ENCODE data around the gene SRSF12.

SRSF12 gene

GRCh38 chr6:89116702-89117101, 1.2 kb downstream of the SRSF12 start:
- Histone ChIP-seq H3F3A (ENCODE audit: insufficient read depth) (no peaks in the 10 kb centered on the region), H3K9ac (ENCODE audit: low read length) (no peak overlapping the region), H3K4me3 (ENCODE audit: insufficient read depth, low read length, poor library complexity, severe bottlenecking) (no peak overlapping the region), H3K36me3 (ENCODE audit: low read length) (no peaks in the 10 kb centered on the region), H3K9me3 (ENCODE audit: insufficient read depth, low read length) (no peaks in the 10 kb centered on the region), H2AFZ (ENCODE audit: low read depth, low read length, severe bottlenecking) (peak overlapping the region; percentile 73), H4K20me1 (ENCODE audit: low read depth, low read length) (no peaks in the 10 kb centered on the region), H3K9me2 (replicated peaks; ENCODE audit: insufficient read depth, low read length) (no peaks in the 10 kb centered on the region), H3K27me3 (ENCODE audit: low read length) (no peaks in the 10 kb centered on the region), H3K4me2 (ENCODE audit: low read depth, low read length, poor library complexity, severe bottlenecking) (peak overlapping the region; percentile 59), H3K79me2 (ENCODE audit: insufficient read depth, low read length) (no peaks in the 10 kb centered on the region), H3K27ac (ENCODE audit: low read depth, low read length) (no peak overlapping the region)
- TF ChIP-seq EZH2phosphoT487 (conservative IDR thresholded peaks at IDR 0.05; ENCODE audit: low read length) (no peak), CTCF (IDR thresholded peaks at IDR 0.05; ENCODE audit: insufficient read depth, low read length, poor library complexity, severe bottlenecking) (no peak)

- Histone ChIP-seq H3F3A (ENCODE audit: insufficient read depth) (no peaks in the 10 kb centered on the region), H4K20me1 (ENCODE audit: low read depth, low read length) (no peaks in the 10 kb centered on the region), H3K27ac (ENCODE audit: low read depth, low read length) (no peak overlapping the region), H3K27me3 (ENCODE audit: low read length) (no peaks in the 10 kb centered on the region), H3K4me3 (ENCODE audit: insufficient read depth, low read length, poor library complexity, severe bottlenecking) (no peak overlapping the region), H3K9me2 (replicated peaks; ENCODE audit: insufficient read depth, low read length) (no peaks in the 10 kb centered on the region), H3K36me3 (ENCODE audit: low read length) (no peaks in the 10 kb centered on the region), H2AFZ (ENCODE audit: low read depth, low read length, severe bottlenecking) (no peak overlapping the region), H3K79me2 (ENCODE audit: insufficient read depth, low read length) (no peaks in the 10 kb centered on the region), H3K9ac (ENCODE audit: low read length) (no peak overlapping the region), H3K9me3 (ENCODE audit: insufficient read depth, low read length) (no peaks in the 10 kb centered on the region), H3K4me2 (ENCODE audit: low read depth, low read length, poor library complexity, severe bottlenecking) (no peak overlapping the region)
- TF ChIP-seq CTCF (IDR thresholded peaks at IDR 0.05; ENCODE audit: insufficient read depth, low read length, poor library complexity, severe bottlenecking) (no peak), EZH2phosphoT487 (conservative IDR thresholded peaks at IDR 0.05; ENCODE audit: low read length) (no peak)
Observed at GRCh38 chr6:89111933-89112332, 5.9 kb downstream of the SRSF12 start.

GRCh38 chr6:89110284-89110683, 7.6 kb downstream of the SRSF12 start:
- Histone ChIP-seq H3K27ac (ENCODE audit: low read depth, low read length) (no peak overlapping the region), H3K4me2 (ENCODE audit: low read depth, low read length, poor library complexity, severe bottlenecking) (no peak overlapping the region), H3F3A (ENCODE audit: insufficient read depth) (no peaks in the 10 kb centered on the region), H3K36me3 (ENCODE audit: low read length) (no peaks in the 10 kb centered on the region), H3K9me3 (ENCODE audit: insufficient read depth, low read length) (no peaks in the 10 kb centered on the region), H3K4me3 (ENCODE audit: insufficient read depth, low read length, poor library complexity, severe bottlenecking) (no peak overlapping the region), H2AFZ (ENCODE audit: low read depth, low read length, severe bottlenecking) (no peak overlapping the region), H4K20me1 (ENCODE audit: low read depth, low read length) (no peaks in the 10 kb centered on the region), H3K27me3 (ENCODE audit: low read length) (no peaks in the 10 kb centered on the region), H3K9ac (ENCODE audit: low read length) (no peak overlapping the region), H3K79me2 (ENCODE audit: insufficient read depth, low read length) (no peaks in the 10 kb centered on the region), H3K9me2 (replicated peaks; ENCODE audit: insufficient read depth, low read length) (no peaks in the 10 kb centered on the region)
- TF ChIP-seq CTCF (IDR thresholded peaks at IDR 0.05; ENCODE audit: insufficient read depth, low read length, poor library complexity, severe bottlenecking) (no peak), EZH2phosphoT487 (conservative IDR thresholded peaks at IDR 0.05; ENCODE audit: low read length) (no peak)

Measured in SU-DHL-6 (cell line).